Measurements from ENCODE around the gene MMP15. TPM values are rescaled to one million over a fixed set of nuclear protein-coding genes. Genes with fewer than 3 reads are reported as not detected.
A peak's percentile ranks its signal among the peaks of the same experiment; 100 is the strongest.

The MMP15 gene
- total RNA-seq, 1 experiment from 2014 or later = 55.5 TPM

DNA sequence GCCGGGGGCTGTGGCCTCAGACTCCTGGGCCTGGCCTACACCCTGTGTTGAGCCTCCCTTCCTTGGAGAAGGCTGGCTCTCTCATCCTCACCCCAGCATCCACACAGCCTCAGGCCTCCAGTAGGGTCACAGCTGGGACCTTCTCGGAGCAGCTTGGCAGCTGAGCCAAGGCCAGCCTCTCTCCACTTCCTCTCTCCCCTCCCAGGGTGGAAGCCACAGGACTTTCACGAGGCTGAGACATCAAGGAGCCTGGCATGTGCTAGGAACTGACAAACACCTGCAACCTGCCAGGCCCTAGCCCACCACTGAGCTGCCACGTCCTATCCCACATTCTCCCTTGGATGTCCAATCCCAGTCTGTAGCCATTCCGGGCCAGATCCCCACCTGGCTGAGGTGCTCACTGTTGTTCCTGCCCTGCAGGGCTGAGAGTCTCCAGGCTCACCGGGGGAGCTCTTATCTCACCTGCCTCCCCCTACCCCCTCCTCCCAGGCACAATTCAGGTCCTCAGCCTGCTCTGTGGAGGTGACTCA, 3.1 kb downstream of the MMP15 start:
- TF ChIP-seq KAT7 (CRISPR knock-in tag; IDR thresholded peaks at IDR 0.05; ENCODE audit: borderline replicate concordance) (no peak), CBFB (CRISPR knock-in tag; IDR thresholded peaks at IDR 0.05; ENCODE audit: low read depth) (no peak), JUN (CRISPR knock-in tag; IDR thresholded peaks at IDR 0.05) (no peak), PRRX2 (CRISPR knock-in tag; IDR thresholded peaks at IDR 0.05) (no peak), ZNF671 (CRISPR knock-in tag; IDR thresholded peaks at IDR 0.05) (no peak)
- TF ChIP-seq, protein P1, sequence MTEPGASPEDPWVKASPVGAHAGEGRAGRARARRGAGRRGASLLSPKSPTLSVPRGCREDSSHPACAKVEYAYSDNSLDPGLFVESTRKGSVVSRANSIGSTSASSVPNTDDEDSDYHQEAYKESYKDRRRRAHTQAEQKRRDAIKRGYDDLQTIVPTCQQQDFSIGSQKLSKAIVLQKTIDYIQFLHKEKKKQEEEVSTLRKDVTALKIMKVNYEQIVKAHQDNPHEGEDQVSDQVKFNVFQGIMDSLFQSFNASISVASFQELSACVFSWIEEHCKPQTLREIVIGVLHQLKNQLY (CRISPR knock-in tag; IDR thresholded peaks at IDR 0.05) = no peak
- TF ChIP-seq, protein P2, sequence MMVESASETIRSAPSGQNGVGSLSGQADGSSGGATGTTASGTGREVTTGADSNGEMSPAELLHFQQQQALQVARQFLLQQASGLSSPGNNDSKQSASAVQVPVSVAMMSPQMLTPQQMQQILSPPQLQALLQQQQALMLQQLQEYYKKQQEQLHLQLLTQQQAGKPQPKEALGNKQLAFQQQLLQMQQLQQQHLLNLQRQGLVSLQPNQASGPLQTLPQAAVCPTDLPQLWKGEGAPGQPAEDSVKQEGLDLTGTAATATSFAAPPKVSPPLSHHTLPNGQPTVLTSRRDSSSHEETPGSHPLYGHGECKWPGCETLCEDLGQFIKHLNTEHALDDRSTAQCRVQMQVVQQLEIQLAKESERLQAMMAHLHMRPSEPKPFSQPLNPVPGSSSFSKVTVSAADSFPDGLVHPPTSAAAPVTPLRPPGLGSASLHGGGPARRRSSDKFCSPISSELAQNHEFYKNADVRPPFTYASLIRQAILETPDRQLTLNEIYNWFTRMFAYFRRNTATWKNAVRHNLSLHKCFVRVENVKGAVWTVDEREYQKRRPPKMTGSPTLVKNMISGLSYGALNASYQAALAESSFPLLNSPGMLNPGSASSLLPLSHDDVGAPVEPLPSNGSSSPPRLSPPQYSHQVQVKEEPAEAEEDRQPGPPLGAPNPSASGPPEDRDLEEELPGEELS (CRISPR knock-in tag; IDR thresholded peaks at IDR 0.05) = peak; percentile 58; the same call in 1 of the 2 replicates
- ChIA-PET POLR2A (interaction anchor here (3.1 kb wide), 1 partner anchor 100 kb away, joined by 29 read pairs; the partner anchor contains the start of gene CFAP20), CTCF (interaction anchor here (0.7 to 4.2 kb wide), 15 partner anchors 10 to 268 kb away, joined by 3 to 45 read pairs (median 5); partner anchors contain the start of genes CFAP20 and USB1)
- Mint-ChIP-seq H3K27ac (peak overlapping the region; percentile 4; the same call in 1 of the 2 replicates), H3K36me3 (peaks cover 6% of the 10 kb centered on the region; the same call in 1 of the 2 replicates), H3K4me3 (peak overlapping the region; percentile 69), H3K27me3 (ENCODE audit: low read depth) (peaks cover 10% of the 10 kb centered on the region), H3K4me1 (peaks cover 53% of the 10 kb centered on the region), H3K9me3 (no peaks in the 10 kb centered on the region)
- no peak for ATAC-seq
- DNase-seq (ENCODE audit: low spot score) = no peak

DNA sequence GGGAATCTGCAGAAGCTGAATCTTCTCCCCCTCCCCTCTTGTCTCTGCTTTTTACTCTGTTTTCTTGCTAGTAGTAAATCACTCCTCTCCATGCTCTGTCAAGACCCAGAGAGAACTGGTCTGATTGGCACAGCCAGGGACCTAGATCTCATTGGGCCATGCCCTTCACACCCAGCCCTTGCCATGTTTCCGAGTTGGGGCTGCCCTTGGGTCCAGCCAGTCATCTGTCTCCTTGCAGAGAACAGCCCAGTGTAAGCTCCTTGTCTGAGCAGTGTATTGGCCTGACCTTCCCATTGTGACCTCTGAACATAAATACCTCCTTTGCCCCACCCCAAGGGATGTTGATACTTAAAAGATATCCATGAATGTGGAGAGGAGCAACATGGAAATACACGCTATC, 3.9 kb downstream of the MMP15 start:
- ChIA-PET CTCF (interaction anchor here (0.5 to 4.2 kb wide), 4 partner anchors 18 to 320 kb away, joined by 3 to 45 read pairs (median 16); no protein-coding TSS in a partner anchor), POLR2A (no interaction called here)
- TF ChIP-seq, protein P3, sequence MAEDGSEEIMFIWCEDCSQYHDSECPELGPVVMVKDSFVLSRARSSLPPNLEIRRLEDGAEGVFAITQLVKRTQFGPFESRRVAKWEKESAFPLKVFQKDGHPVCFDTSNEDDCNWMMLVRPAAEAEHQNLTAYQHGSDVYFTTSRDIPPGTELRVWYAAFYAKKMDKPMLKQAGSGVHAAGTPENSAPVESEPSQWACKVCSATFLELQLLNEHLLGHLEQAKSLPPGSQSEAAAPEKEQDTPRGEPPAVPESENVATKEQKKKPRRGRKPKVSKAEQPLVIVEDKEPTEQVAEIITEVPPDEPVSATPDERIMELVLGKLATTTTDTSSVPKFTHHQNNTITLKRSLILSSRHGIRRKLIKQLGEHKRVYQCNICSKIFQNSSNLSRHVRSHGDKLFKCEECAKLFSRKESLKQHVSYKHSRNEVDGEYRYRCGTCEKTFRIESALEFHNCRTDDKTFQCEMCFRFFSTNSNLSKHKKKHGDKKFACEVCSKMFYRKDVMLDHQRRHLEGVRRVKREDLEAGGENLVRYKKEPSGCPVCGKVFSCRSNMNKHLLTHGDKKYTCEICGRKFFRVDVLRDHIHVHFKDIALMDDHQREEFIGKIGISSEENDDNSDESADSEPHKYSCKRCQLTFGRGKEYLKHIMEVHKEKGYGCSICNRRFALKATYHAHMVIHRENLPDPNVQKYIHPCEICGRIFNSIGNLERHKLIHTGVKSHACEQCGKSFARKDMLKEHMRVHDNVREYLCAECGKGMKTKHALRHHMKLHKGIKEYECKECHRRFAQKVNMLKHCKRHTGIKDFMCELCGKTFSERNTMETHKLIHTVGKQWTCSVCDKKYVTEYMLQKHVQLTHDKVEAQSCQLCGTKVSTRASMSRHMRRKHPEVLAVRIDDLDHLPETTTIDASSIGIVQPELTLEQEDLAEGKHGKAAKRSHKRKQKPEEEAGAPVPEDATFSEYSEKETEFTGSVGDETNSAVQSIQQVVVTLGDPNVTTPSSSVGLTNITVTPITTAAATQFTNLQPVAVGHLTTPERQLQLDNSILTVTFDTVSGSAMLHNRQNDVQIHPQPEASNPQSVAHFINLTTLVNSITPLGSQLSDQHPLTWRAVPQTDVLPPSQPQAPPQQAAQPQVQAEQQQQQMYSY (CRISPR knock-in tag; IDR thresholded peaks at IDR 0.05) = no peak
- TF ChIP-seq GABPB1 (CRISPR knock-in tag; IDR thresholded peaks at IDR 0.05) (no peak), RORB (CRISPR knock-in tag; IDR thresholded peaks at IDR 0.05) (no peak), GRHL2 (CRISPR knock-in tag; IDR thresholded peaks at IDR 0.05; ENCODE audit: insufficient replicate concordance, severe bottlenecking) (no peak), ZNF423 (CRISPR knock-in tag; IDR thresholded peaks at IDR 0.05) (no peak)
- TF ChIP-seq, protein P4, sequence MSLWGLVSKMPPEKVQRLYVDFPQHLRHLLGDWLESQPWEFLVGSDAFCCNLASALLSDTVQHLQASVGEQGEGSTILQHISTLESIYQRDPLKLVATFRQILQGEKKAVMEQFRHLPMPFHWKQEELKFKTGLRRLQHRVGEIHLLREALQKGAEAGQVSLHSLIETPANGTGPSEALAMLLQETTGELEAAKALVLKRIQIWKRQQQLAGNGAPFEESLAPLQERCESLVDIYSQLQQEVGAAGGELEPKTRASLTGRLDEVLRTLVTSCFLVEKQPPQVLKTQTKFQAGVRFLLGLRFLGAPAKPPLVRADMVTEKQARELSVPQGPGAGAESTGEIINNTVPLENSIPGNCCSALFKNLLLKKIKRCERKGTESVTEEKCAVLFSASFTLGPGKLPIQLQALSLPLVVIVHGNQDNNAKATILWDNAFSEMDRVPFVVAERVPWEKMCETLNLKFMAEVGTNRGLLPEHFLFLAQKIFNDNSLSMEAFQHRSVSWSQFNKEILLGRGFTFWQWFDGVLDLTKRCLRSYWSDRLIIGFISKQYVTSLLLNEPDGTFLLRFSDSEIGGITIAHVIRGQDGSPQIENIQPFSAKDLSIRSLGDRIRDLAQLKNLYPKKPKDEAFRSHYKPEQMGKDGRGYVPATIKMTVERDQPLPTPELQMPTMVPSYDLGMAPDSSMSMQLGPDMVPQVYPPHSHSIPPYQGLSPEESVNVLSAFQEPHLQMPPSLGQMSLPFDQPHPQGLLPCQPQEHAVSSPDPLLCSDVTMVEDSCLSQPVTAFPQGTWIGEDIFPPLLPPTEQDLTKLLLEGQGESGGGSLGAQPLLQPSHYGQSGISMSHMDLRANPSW (CRISPR knock-in tag; conservative IDR thresholded peaks at IDR 0.05; ENCODE audit: low read depth) = no peak
- ATAC-seq (no peak), DNase-seq (ENCODE audit: low spot score) (no peak)
- peaks cover 6% of the 10 kb centered on the region; the same call in 1 of the 2 replicates for H3K36me3 Mint-ChIP-seq
- H3K27ac Mint-ChIP-seq = peak overlapping the region; percentile 4; the same call in 1 of the 2 replicates
- peaks cover 3% of the 10 kb centered on the region for H3K27me3 Mint-ChIP-seq (ENCODE audit: low read depth)
- H3K9me3 Mint-ChIP-seq = no peaks in the 10 kb centered on the region
- H3K4me1 Mint-ChIP-seq = peaks cover 45% of the 10 kb centered on the region
- H3K4me3 Mint-ChIP-seq = no peak overlapping the region
